OCI-LY1 (cell line): ENCODE measurements around the gene RHBDF1.
"Not testable (repeated sequence)": the region's sequence is repeated elsewhere in the genome, so short reads cannot be mapped to it uniquely, and the experiment has no call there.

Experiments used
- H2AFZ ChIP-seq: fragments of 200-600 bp; sonication (generic), shearing (Covaris generic); 2 replicates; pipeline ENCODE4 v1.6.0; 2014; ENCODE audit warnings: antibody characterized with exemption, mild to moderate bottlenecking, low read length
- H3F3A ChIP-seq: fragments of 200-600 bp; sonication (generic), shearing (Covaris generic); 2 replicates; pipeline ENCODE4 v1.6.0; 2014; ENCODE audit warnings: mild to moderate bottlenecking, antibody characterized with exemption, low read length, moderate library complexity; ENCODE audit not compliant: insufficient read depth
- H3K27ac ChIP-seq: fragments of 200-600 bp; sonication (generic); 2 replicates; pipeline ENCODE4 v1.5.1; 2014; ENCODE audit warnings: low read length, mixed run types, mild to moderate bottlenecking, low read depth; ENCODE audit not compliant: poor library complexity, severe bottlenecking
- H3K27me3 ChIP-seq: fragments of 200-600 bp; sonication (generic); 2 replicates; pipeline ENCODE4 v1.6.0; 2014; ENCODE audit warnings: antibody characterized with exemption, mild to moderate bottlenecking, low read length, moderate library complexity; ENCODE audit not compliant: insufficient read depth
- H3K36me3 ChIP-seq: fragments of 200-600 bp; sonication (generic); 2 replicates; pipeline ENCODE4 v1.6.1; 2014; ENCODE audit warnings: mild to moderate bottlenecking, antibody characterized with exemption, low read length, moderate library complexity, mixed read lengths; ENCODE audit not compliant: insufficient read depth
- H3K4me1 ChIP-seq: fragments of 200-600 bp; sonication (generic); 2 replicates; pipeline ENCODE4 v1.5.1; 2014; ENCODE audit warnings: mild to moderate bottlenecking, low read length, moderate library complexity; ENCODE audit not compliant: insufficient read depth, severe bottlenecking
- H3K4me2 ChIP-seq: fragments of 200-600 bp; sonication (generic), shearing (Covaris generic); 2 replicates; pipeline ENCODE4 v1.6.1; 2014; ENCODE audit warnings: low read length
- H3K4me3 ChIP-seq: fragments of 200-600 bp; sonication (generic); 2 replicates; pipeline ENCODE4 v1.5.1; 2014; ENCODE audit warnings: low read length, low read depth, mild to moderate bottlenecking, mixed read lengths; ENCODE audit not compliant: poor library complexity, severe bottlenecking
- H3K79me2 ChIP-seq: fragments of 200-600 bp; shearing (Covaris generic); 2 replicates; pipeline ENCODE4 v1.6.1; 2016; ENCODE audit warnings: mixed run types, low read length, mixed read lengths; ENCODE audit not compliant: insufficient read depth
- H3K9ac ChIP-seq: fragments of 200-600 bp; sonication (generic), shearing (Covaris generic); 2 replicates; pipeline ENCODE4 v1.6.1; 2014; ENCODE audit warnings: mild to moderate bottlenecking, low read length, mixed read lengths
- H3K9me2 ChIP-seq: fragments of 200-600 bp; sonication (generic), shearing (Covaris generic); 2 replicates; pipeline ENCODE4 v1.6.1; 2014; ENCODE audit warnings: low read depth, mild to moderate bottlenecking, low read length, mixed read lengths
- H3K9me3 ChIP-seq: fragments of 200-600 bp; shearing (Covaris generic); 2 replicates; pipeline ENCODE4 v1.6.1; 2014; ENCODE audit warnings: low read length, mixed read lengths
- H4K20me1 ChIP-seq: fragments of 200-600 bp; sonication (generic), shearing (Covaris generic); 2 replicates; pipeline ENCODE4 v1.6.0; 2016; ENCODE audit warnings: mild to moderate bottlenecking, low read length; ENCODE audit not compliant: insufficient read depth
- TF ChIP-seq, protein P1 (sequence below): fragments of 200-600 bp; sonication (generic), shearing (Covaris generic); IDR thresholded peaks from 2 replicates; pipeline ENCODE4 v1.5.1; 2017; ENCODE audit warnings: mild to moderate bottlenecking, antibody characterized with exemption, low read length, moderate library complexity, mixed read lengths

The RHBDF1 gene

GRCh38 chr16:25926-26348 lies 46.5 kb downstream of the RHBDF1 start:
- H3K9me2 ChIP-seq, H3K4me2 ChIP-seq, H3K9me3 ChIP-seq, H2AFZ ChIP-seq, H3K9ac ChIP-seq, H3K4me3 ChIP-seq, H4K20me1 ChIP-seq, H3K27me3 ChIP-seq, H3F3A ChIP-seq, H3K36me3 ChIP-seq, H3K4me1 ChIP-seq, H3K27ac ChIP-seq, H3K79me2 ChIP-seq: not testable (repeated sequence)

GRCh38 chr16:24151-24550 lies 48.3 kb downstream of the RHBDF1 start:
- not testable (repeated sequence) for H3K79me2 ChIP-seq, H3K36me3 ChIP-seq, H3K4me3 ChIP-seq, H3K4me1 ChIP-seq, H3F3A ChIP-seq, H3K4me2 ChIP-seq, H3K9me3 ChIP-seq, H2AFZ ChIP-seq, H4K20me1 ChIP-seq, H3K9ac ChIP-seq, H3K27me3 ChIP-seq, H3K27ac ChIP-seq, H3K9me2 ChIP-seq

- not testable (repeated sequence) for H3K9ac ChIP-seq, H3K4me1 ChIP-seq, H3K9me2 ChIP-seq
Measured at GRCh38 chr16:20886-21285, 51.5 kb downstream of the RHBDF1 start.

GRCh38 chr16:17062-17765 lies 55.2 kb downstream of the RHBDF1 start:
- H3F3A ChIP-seq, result not testable (repeated sequence)

More at GRCh38 chr16:20886-21285, 51.5 kb downstream of the RHBDF1 start:
- not testable (repeated sequence) for H3K9me3 ChIP-seq, H3K79me2 ChIP-seq, H3K27ac ChIP-seq, H3K27me3 ChIP-seq, H3F3A ChIP-seq, H3K4me3 ChIP-seq, H3K4me2 ChIP-seq, H2AFZ ChIP-seq, H3K36me3 ChIP-seq, H4K20me1 ChIP-seq

DNA sequence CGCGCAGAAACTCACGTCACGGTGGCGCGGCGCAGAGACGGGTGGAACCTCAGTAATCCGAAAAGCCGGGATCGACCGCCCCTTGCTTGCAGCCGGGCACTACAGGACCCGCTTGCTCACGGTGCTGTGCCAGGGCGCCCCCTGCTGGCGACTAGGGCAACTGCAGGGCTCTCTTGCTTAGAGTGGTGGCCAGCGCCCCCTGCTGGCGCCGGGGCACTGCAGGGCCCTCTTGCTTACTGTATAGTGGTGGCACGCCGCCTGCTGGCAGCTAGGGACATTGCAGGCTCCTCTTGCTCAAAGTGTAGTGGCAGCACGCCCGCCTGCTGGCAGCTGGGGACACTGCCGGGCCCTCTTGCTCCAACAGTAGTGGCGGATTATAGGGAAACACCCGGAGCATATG lies 61.7 kb downstream of the RHBDF1 start:
- H3K79me2 ChIP-seq, H4K20me1 ChIP-seq, H3K27ac ChIP-seq, H3K36me3 ChIP-seq, H2AFZ ChIP-seq, H3K4me3 ChIP-seq, H3K27me3 ChIP-seq, H3K9ac ChIP-seq, H3K9me3 ChIP-seq, H3K4me1 ChIP-seq, H3F3A ChIP-seq, H3K9me2 ChIP-seq, H3K4me2 ChIP-seq: not testable (repeated sequence)
- TF ChIP-seq, protein P1, sequence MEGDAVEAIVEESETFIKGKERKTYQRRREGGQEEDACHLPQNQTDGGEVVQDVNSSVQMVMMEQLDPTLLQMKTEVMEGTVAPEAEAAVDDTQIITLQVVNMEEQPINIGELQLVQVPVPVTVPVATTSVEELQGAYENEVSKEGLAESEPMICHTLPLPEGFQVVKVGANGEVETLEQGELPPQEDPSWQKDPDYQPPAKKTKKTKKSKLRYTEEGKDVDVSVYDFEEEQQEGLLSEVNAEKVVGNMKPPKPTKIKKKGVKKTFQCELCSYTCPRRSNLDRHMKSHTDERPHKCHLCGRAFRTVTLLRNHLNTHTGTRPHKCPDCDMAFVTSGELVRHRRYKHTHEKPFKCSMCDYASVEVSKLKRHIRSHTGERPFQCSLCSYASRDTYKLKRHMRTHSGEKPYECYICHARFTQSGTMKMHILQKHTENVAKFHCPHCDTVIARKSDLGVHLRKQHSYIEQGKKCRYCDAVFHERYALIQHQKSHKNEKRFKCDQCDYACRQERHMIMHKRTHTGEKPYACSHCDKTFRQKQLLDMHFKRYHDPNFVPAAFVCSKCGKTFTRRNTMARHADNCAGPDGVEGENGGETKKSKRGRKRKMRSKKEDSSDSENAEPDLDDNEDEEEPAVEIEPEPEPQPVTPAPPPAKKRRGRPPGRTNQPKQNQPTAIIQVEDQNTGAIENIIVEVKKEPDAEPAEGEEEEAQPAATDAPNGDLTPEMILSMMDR, result peak; percentile 53

More at GRCh38 chr16:17062-17765, 55.2 kb downstream of the RHBDF1 start:
- not testable (repeated sequence) for H4K20me1 ChIP-seq, H3K4me1 ChIP-seq, H3K79me2 ChIP-seq, H3K27me3 ChIP-seq, H2AFZ ChIP-seq, H3K36me3 ChIP-seq, H3K9me2 ChIP-seq, H3K4me3 ChIP-seq, H3K27ac ChIP-seq, H3K9ac ChIP-seq, H3K9me3 ChIP-seq, H3K4me2 ChIP-seq
